PC-9 (cell line): Measurements from ENCODE around the gene RNF121.

Source experiments
- EZH2 ChIP-seq: fragments of 200-600 bp; sonication (generic); IDR thresholded peaks from 2 replicates; pipeline ENCODE4 v1.8.0; 2017; ENCODE audit warnings: antibody characterized with exemption, low read depth
- TF ChIP-seq, protein P1 (sequence below): fragments of 200-600 bp; sonication (generic); conservative IDR thresholded peaks from 2 replicates; pipeline ENCODE4 v1.6.1; 2017; ENCODE audit warnings: mixed run types, antibody characterized with exemption, mild to moderate bottlenecking, moderate library complexity

DNA sequence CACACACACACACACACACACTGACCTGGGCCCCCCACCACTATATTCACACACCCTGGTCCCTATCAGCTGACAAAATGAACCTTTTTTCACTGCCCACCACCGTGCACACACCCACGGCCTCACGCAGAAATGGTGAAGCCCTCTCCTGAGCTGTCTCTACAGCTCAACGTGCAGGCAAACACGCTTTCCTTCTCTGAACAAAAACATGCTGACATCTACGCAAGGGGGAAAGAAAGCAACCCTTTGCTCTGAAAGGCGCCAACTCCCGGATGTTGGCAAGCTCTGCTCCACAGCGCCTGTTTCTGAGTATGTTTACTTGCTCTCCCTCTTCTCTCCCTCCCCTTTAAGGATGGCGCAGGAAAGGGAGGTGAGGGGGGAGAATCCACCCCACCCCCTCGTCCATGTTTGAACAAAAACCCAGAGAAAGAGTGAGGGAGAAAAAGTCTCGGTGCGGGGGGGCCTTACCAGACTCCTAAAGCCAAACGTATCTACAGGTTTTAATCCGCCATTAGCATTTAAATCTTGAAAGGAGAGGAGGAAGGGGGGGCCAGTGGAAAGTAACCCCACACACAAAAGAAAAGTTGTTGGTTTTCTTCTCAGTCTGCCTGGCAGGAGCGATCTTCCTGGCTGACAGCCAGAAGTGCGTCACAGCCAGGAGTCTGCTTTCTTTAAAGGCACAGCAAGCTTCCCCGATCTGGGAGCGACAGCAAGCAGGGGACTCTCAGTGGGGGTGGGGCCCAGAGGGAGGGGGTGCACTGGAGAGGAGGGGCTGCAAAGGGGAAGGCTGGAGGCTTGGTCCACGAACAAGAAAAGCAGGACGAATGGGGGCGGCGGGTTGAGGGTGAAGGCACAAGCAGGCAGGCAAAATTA is 111.9 kb downstream of the RNF121 start:
- TF ChIP-seq, protein P1, sequence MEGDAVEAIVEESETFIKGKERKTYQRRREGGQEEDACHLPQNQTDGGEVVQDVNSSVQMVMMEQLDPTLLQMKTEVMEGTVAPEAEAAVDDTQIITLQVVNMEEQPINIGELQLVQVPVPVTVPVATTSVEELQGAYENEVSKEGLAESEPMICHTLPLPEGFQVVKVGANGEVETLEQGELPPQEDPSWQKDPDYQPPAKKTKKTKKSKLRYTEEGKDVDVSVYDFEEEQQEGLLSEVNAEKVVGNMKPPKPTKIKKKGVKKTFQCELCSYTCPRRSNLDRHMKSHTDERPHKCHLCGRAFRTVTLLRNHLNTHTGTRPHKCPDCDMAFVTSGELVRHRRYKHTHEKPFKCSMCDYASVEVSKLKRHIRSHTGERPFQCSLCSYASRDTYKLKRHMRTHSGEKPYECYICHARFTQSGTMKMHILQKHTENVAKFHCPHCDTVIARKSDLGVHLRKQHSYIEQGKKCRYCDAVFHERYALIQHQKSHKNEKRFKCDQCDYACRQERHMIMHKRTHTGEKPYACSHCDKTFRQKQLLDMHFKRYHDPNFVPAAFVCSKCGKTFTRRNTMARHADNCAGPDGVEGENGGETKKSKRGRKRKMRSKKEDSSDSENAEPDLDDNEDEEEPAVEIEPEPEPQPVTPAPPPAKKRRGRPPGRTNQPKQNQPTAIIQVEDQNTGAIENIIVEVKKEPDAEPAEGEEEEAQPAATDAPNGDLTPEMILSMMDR = no peak
- TF ChIP-seq EZH2 = no peak
